GM18526 (cell line): ENCODE data around the gene TAPBPL.

Experiments used
- POLR2A ChIP-seq: IDR thresholded peaks from 3 replicates; pipeline ENCODE4 v1.6.1; 2011; ENCODE audit not compliant: insufficient read length; ENCODE audit errors: extremely low read depth

TAPBPL gene

GRCh38 chr12:6452944-6453630 lies 1.2 kb downstream of the TAPBPL start:
- TF ChIP-seq POLR2A: peak; percentile 44

- TF ChIP-seq POLR2A: no peak
These were observed 5.5 kb downstream of the TAPBPL start for GRCh38 chr12:6457220-6457945.

GRCh38 chr12:6458281-6459003 lies 6.6 kb downstream of the TAPBPL start:
- TF ChIP-seq POLR2A: no peak

GRCh38 chr12:6459004-6459337 lies 7.1 kb downstream of the TAPBPL start:
- TF ChIP-seq POLR2A: no peak

- TF ChIP-seq POLR2A: peak; percentile 38
These were observed 9.0 kb downstream of the TAPBPL start for GRCh38 chr12:6460751-6461371.

GRCh38 chr12:6461401-6462233 lies 9.8 kb downstream of the TAPBPL start:
- peak; percentile 70 for TF ChIP-seq POLR2A

GRCh38 chr12:6462234-6462995 lies 10.6 kb downstream of the TAPBPL start:
- no peak for TF ChIP-seq POLR2A

GRCh38 chr12:6463216-6463615 lies 11.4 kb downstream of the TAPBPL start:
- TF ChIP-seq POLR2A: no peak

GRCh38 chr12:6463858-6464257 lies 12.0 kb downstream of the TAPBPL start:
- no peak for TF ChIP-seq POLR2A

GRCh38 chr12:6464531-6464930 lies 12.7 kb downstream of the TAPBPL start:
- no peak for TF ChIP-seq POLR2A

GRCh38 chr12:6465467-6466183 lies 13.8 kb downstream of the TAPBPL start:
- no peak for TF ChIP-seq POLR2A

- TF ChIP-seq POLR2A: no peak
These were observed 14.3 kb downstream of the TAPBPL start for GRCh38 chr12:6466184-6466573.

GRCh38 chr12:6468283-6468575 lies 16.4 kb downstream of the TAPBPL start:
- TF ChIP-seq POLR2A: no peak

- no peak for TF ChIP-seq POLR2A
These were observed 17.2 kb downstream of the TAPBPL start for GRCh38 chr12:6469092-6469491.
